Islet of Langerhans (tissue), 1 donor: ENCODE data around the gene EDRF1.
"Not testable (repeated sequence)": the region's sequence is repeated elsewhere in the genome, so short reads cannot be mapped to it uniquely, and the experiment has no call there.

Experiments
- FAIRE-seq: peaks from one replicate; lab custom pipeline; 2011; peaks lifted over from hg19 to GRCh38; lab: Jason Lieb, UNC

EDRF1 gene, protein sequence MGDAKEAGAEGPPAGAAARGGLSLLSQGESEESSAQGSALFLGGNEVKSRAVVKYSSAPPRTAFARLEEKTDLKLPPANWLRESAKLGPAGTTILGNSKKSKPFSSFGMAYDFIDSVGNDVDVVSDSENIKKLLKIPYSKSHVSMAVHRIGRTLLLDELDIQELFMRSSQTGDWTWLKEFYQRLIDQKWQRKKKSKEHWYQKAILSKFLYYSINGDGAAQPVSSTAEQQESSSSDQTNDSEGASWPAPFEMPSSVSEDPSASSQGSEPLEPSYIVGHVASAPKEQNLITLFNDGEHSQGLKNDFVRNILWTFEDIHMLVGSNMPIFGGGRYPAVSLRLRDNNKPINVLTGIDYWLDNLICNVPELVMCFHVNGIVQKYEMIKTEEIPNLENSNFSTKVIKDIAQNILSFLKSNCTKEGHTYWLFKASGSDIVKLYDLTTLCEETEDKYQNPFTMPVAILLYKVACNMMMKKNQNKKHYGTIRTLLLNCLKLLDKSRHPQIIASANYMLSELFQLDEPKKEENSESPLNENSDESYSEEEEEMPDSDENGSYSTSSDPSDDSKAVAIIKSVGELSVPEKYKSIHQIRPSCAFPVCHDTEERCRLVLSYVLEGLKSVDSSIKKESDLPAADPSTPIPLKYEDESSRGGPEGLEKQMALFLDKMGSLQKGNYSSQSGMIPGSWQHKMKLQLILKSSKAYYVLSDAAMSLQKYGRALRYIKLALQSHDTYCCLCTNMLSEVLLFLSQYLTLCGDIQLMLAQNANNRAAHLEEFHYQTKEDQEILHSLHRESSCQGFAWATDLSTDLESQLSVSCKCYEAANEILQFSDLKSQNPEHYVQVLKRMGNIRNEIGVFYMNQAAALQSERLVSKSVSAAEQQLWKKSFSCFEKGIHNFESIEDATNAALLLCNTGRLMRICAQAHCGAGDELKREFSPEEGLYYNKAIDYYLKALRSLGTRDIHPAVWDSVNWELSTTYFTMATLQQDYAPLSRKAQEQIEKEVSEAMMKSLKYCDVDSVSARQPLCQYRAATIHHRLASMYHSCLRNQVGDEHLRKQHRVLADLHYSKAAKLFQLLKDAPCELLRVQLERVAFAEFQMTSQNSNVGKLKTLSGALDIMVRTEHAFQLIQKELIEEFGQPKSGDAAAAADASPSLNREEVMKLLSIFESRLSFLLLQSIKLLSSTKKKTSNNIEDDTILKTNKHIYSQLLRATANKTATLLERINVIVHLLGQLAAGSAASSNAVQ

DNA sequence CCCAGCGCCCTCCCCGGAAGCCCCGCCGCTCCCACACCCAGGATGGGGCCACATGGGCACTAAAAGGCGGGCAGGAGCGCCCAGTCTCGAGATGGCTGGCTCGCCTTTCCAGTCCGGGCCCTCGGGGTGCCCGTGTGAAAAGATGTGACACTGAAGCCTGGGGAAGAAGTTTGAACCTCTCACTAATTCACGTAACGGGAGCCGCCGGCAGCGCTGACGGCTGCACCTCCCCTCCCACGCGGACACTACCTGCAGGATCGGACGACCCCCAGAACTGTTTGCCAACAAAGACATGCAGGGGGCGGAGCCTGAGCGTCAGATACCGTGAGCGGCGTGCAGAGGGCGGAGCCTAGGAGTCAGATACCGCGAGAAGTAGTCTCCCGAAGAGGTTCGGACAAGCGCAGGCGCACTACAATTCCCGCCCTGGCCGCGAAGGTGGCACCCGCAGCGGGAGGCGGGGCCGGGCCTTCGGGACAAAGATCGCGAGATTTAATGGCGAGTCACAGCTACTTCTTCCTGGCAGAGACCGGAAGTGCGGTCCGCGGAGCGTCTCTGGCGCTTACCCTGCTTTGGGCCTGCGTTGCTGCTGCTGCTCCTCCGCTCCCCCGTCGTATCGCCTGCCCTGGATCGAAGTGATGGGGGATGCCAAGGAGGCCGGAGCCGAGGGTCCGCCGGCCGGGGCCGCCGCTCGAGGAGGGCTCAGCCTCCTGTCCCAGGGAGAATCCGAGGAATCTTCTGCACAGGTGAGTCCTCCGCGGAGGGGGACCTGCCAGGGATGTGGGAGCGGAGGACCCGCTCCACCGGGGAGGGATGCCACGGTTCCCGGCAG, at the start of gene EDRF1:
TSS of gene EDRF1 (plus strand) at position 537 of the 829 bp plus-strand sequence. CDS start at position 636, 99 bp downstream.
- FAIRE-seq = peak; percentile 93

DNA sequence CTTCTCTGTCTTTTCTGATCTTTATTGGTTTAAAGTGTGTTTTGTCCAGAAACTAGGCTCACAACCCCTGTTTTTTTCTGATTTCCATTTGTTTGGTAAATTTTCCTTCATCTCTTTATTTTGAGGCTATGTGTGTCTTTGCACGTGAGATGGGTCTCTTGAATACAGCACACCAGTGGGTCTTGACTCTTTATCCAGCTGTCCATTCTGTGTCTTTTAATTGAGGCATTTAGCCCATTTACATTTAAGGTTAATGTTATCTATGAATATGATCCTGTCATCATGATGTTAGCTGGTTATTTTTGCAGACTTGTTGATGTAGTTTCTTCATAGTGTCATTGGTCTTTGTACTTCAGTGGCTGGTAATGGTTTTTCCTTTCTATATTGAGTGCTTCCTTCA, 46.6 kb upstream of the EDRF1 start:
- no peak for FAIRE-seq

DNA sequence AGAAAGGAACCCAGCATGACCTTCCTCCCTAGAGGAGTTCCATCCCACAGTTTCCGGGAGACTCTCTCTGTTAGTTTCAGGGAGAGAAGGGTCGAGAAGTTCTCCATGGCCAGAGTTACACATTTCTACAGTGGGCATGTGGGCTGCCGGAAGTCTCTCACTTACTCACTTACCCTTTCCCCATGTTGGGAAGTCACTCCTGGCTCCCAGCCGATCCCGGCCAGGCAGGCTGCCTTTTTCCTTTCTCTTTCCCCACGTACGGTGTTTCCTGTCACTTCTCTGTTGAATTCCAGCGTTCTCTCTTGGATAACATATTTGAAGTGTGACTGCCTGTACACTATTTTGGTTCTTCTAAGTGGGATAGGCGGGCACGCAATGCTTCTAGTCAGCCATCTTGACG, 40.1 kb upstream of the EDRF1 start:
- FAIRE-seq = no peak

DNA sequence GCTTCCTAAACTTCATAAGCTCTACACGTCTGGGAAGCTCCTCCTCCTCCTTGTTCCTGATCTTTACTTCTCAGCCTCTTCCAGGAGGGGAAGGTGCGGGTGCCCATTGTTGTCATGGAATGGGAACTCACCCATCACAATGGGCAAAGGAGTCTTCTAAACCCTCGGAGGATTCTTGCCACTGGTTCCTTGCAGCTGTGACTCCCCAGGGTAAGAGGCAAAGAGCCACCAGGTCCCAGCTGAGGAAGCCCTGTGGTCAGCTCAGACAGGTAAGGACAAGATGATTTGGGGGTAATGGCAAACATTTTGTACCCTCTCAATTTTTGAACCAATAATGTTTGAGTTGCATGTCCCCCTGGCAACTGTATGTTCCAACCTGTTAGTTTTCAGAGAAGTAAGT, 36.4 kb upstream of the EDRF1 start, which contains the start of gene TEX36:
TSS of gene TEX36 (minus strand) at position 101 of the 400 bp plus-strand sequence. CDS start 174 bp downstream, outside the sequence.
- no peak for FAIRE-seq

DNA sequence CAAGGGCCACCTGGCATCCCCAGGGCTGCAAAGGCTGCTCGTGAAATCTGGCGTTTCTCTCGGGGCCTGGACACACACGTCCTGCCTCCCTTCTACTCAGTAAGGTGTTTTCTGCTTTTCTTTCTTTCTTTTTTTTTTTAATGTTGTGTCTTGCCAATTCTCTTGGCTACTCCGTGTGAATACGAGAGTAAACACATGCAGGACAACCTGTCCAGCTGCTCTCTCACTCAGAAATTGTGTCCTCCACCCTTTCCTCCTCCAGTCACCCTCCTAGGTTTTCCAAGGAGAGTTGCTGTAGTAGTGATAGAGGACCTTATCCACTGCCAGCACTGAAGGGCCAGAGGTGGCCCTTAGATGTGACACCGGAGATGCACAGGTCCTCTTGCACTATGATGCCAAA, 35.7 kb upstream of the EDRF1 start:
- no peak for FAIRE-seq

DNA sequence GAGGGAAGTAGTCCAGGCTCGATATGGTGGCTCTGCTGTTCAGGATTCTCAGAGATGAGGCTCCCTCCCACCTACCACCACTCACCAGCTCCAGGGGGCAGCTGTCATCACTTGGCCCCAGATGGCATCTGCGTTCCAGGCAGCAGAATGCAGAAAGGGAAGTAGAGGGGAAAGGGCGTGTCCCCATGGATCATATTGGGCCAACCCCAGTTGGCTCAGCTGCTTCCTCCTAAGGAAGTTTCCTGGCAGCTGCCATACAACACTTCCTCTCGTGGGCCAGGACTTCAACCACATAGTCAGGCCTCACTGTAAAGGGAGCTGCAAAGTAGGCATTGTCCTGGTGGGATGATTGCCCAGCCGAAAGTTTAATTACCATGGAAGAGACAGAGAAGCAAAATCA, 34.9 kb upstream of the EDRF1 start:
- FAIRE-seq = no peak

DNA sequence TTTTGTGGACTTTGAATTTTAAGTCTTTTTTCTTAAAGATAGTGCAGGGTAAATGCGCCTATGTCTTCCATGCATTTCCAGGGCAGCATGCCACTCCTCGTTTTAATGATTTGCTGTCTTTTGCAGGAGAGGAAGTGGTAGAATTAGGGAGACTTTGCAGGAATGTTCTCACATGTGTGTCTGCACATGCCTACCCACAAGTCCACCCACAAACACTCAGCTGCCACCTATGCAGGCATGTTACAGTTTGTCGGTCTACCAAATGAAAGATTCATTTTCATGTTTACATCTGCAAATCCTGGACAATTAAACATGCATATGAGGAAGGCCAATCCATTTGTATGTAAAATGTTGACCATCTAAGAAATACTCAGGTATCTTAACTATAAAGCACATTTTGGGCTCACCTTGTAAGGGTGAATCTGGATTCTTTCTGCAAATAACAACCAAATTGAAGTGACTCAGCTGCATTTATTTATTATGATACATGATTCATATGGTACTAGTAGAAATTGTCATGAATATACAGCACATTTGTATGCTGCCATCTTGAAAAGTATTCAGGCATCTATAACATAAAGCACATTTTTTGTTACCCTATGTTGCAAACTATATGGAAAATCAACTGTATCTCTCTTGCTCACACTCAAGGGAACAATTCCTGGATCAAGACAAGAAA, 31.9 kb upstream of the EDRF1 start:
- FAIRE-seq = no peak

DNA sequence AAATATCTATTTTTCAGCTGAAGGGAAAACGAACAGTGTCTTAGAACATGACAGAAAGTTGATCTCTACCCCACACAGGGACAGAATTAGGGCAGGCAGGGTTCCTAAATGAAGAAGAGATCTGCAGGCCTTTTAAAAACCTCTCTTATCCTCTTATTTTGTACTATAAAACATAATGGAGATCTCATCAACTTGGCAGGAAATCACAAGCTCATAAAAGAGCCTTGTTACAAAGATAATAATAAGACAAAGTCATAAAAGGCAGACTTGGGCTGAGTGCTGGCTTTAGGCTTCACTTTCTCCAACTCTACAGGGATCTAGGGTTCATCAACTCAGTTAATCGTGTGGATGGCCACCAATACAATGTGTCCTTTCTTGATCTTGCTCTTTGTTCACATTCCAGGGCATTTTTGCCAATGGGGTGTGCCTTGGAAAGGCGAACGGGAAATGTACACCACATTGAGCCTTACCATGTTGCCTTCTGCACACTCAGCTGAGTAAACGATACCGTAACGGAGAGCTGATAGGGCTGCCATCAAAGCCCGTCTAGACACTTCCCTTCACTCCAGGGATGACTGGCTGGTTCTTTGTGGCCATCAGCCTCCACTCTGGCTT, 29.4 kb upstream of the EDRF1 start:
- no peak for FAIRE-seq

DNA sequence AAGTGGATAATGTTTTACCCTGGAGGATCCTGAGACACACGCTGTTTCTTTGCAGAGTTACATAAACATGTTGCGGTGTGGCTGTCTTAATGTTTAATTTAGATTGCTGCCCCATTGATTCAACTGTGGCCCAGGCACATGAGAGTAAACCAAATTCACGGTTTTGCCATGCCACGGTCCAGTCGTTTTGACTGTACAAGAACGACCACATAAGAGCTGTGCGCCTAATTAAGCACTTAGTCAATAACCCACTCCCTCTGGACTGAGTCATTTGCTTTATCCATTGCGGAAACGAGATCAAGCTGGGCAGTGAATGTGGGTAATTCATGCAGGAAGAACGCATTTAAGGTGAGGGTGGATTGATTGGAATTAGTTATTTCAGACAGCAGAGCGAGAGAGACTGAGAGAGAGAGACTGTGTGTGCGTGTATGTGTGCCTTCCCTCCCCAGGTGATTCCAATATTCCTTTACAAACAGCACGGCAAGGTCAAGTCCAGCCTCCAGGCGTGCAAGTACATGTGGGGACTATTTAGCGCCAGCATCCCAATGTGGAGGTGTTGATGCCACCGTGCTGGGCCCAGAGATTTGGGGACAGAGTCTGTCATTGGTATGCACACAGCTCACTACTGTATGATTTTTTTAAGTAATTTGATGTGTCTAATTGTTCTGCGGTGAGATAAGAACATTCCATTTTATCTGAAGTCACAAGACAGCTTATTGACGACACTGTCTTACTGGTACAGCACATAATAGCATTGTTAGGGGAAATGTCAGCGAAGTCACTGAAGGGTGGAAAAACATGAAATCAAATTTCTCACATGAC, 28.1 kb upstream of the EDRF1 start:
- peak; percentile 41 for FAIRE-seq

DNA sequence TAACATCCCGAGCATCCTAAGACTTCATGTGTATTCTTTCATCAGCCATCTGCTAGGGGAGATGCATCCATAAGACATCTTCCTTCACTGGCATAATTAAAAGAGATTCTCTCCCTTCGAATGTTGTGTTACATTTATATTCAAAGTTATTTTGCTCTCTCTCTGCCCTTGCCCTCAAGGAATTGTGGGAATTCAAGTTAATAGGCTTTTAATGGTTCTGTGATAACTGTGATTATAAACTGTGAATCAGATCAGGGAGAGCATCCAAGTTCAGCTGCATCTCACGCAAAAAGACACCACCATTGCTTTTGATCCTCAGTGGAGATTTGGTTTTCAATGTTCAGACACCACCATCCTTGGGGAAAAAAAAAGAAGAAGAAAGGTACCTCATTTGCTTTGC, 27.3 kb upstream of the EDRF1 start:
- FAIRE-seq = no peak

DNA sequence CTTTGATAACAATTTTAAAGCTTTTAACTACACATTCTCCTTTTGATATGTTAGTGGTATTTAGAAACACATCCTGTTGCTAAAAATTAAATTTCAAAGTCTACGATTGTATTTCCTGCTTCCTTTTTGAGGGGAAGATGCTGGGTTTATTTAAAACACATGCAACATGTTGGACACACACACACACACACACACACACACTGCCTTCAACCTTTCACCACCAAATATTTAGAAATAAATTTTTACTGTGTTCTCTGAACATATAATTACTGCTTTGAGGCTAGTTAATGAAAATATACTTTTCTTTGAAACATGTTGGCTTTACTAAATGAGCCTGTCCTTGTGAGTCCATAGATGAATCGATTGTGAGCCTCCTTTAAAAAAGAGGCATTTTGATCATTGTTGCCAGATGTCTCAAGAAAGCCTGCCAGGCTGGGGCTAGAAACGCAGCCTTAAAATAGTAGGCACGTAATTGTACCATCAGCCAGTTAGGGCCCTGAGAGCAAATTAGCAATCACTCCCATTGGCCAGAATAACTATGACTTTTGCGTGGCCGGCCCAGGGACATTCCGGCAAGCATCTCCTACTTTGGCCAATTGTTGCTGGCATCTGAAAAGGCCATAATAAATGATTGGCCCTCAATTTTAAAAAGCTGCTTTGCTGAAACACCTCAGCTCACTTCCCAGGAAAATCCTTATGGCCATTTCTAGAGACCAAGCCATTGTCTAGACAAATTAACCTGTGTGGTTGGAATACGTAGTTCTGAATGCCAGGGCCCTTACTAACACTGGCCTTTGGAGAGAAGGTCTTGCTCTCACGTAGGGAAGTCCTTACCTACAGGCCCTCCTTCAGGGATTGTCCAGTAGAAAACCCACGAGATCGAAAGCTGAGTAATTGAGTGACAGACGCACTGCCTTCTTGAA, 26.6 kb upstream of the EDRF1 start:
- no peak for FAIRE-seq

DNA sequence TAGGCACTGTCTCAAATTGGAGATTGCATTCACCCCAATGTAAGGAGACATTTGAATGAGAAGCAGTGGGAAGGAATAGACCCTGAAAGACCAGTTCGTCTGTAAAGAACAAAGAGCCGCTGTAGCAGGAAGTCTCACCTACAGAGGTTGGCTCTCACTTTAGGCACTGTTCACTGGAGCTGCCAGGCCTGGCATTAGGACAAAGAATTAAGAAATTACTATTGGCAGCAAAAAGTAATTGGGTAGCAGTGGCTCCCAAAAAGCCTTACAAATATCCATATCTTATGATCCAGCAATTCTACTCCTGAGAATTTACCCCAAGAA, 26.0 kb upstream of the EDRF1 start:
- FAIRE-seq = no peak

DNA sequence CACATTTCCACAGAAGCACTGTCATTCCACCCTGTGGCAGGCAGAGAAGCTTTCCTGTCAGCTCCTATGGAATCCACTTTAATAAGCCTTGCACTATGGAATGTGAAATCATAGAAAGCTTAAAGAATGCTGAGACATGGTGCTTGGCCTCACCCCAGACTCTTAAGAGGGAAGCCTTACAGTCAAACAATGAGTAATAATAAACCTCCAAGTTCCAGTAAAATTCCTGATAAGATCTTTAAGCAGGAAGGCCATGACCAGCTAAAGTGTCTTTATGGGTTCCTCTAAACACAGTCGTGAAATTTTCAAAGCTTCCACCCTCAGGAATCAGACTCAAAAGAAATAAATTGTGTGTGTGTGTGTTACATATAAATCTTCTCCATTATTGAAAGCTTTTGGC, 24.6 kb upstream of the EDRF1 start:
- no peak for FAIRE-seq

DNA sequence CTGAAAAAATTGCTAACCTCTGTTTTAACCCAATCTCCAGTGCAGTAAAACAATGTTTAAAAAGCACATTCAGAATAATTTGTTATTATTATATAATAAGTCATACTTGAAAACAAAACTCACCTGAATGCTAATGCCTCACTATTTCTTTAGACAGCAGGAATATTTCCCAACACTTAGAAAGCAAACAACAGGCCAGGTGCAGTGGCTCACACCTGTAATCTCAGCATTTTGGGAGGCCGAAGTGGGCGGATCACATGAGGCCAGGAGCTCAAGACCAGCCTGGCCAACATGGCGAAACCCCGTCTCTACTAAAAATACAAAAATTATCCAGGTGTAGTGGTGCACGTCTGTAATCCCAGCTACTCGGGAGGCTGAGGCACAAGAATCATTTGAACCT, 22.6 kb upstream of the EDRF1 start:
- not testable (repeated sequence) for FAIRE-seq

DNA sequence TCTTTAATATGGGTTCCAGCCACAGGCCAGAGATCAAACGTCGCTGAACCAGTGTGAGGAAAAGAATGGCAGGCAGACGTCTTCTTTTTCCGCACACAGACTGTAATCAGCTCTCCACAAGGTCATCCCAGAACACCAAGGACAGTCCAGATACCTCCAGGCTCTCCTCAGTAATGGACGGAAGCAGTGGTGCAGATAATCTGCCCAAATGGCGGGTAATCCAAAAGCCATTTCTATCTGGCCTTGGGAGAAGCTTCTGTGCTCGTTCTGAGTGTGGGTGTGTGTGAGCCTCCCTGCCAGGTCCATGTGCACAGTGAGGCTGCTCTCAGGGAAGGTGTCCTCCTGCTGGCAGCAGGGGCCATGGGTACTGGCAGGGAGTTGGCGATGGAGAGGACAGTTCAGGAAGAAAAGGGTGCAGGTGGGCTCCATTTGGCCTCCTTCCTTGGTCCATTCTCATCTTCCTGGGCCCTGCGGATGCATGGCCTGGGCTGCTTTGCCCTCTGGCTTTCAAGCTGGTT, 21.0 kb upstream of the EDRF1 start:
- FAIRE-seq = no peak

DNA sequence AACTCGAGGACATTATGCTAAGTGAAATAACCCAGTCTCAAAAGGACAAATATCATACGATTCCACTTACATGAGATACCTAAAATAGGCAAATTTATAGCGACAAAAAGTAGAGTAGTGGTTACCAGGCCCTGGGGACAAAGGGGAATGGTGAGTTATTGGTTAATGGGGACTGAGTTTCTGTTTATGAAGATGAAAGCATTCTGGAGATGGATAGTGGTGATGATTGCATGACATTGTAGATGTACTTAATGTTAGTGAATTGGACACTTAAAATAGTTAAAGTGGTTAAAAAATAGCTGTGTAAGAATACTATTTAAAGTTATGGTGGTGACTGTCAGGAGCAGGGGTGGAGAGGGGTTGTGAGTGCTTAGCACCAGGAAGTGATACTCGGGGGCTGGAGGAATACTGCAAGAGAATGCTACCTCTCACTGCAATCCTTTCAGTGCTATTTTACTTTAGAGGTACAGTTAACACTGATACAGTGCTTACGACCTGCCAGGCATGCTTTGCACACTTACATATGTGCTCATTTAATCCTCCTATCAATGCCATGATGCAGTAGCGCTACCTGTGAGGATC, 19.9 kb upstream of the EDRF1 start:
- FAIRE-seq = no peak

DNA sequence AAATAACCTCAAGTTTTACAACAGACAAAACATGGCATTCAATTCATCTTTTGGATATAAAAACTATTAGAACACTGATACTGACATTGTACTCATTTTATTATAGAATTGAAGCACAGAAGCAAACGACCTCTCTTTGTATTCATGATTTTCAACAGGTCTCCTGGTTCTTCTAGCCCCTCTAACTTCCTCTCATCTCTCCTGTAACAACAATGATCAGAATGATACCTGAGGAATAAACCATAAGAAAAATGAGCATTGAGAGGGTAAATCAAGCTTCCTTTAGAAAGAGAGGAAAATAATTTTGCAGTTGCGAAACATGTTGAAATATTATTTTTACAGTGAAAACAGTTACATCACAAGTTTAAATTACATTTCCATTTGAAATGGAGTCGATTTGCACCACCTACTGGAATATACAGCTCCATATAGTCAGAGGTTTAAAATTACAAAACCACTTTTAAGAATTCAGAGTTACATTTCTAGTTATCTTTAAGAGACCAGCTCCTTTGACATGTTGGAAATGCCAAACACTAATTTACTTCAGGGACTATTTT, 19.1 kb upstream of the EDRF1 start:
- no peak for FAIRE-seq
